NCI-H146 treated with DMSO at 0.1 percent for 48 hours (cell line): ENCODE measurements around the gene HARS2.
A peak's percentile ranks its signal among the peaks of the same experiment; 100 is the strongest.
"Not testable (repeated sequence)": the region's sequence is repeated elsewhere in the genome, so short reads cannot be mapped to it uniquely, and the experiment has no call there.

Source experiments
- DNase-seq: peaks from one replicate; lab custom pipeline; 2025; ENCODE audit not compliant: unreplicated experiment; lab: John Stamatoyannopoulos, UW

HARS2 gene

GRCh38 chr5:140690941-140691924 is at the start of gene HARS2, which contains the start of gene HARS1:
HARS2 (plus strand) TSS chr5:140691455; CDS start chr5:140691649, 194 bp downstream.
HARS1 (minus strand) TSS chr5:140691370; CDS start chr5:140691304, 66 bp downstream.
- DNase-seq, result peak; percentile 72

- no peak for DNase-seq
Measured at GRCh38 chr5:140641716-140642115, 49.5 kb upstream of the HARS2 start.

GRCh38 chr5:140642718-140643117 is 48.5 kb upstream of the HARS2 start:
- no peak for DNase-seq

GRCh38 chr5:140647042-140647419 is 44.2 kb upstream of the HARS2 start:
- DNase-seq, result no peak

GRCh38 chr5:140658870-140659269 is 32.4 kb upstream of the HARS2 start:
- DNase-seq, result no peak

GRCh38 chr5:140660371-140660770 is 30.9 kb upstream of the HARS2 start:
- DNase-seq, result not testable (repeated sequence)

- no peak for DNase-seq
Measured at GRCh38 chr5:140664030-140664358, 27.3 kb upstream of the HARS2 start.

GRCh38 chr5:140664359-140665119 is 26.7 kb upstream of the HARS2 start, which contains the start of gene WDR55:
WDR55 (plus strand) TSS chr5:140664904; CDS start chr5:140664913, 9 bp downstream.
- DNase-seq, result peak; percentile 62

GRCh38 chr5:140671035-140671434 is 20.2 kb upstream of the HARS2 start:
- DNase-seq, result not testable (repeated sequence)

GRCh38 chr5:140671472-140672125 is 19.7 kb upstream of the HARS2 start:
- no peak for DNase-seq

- DNase-seq, result no peak
Measured at GRCh38 chr5:140672455-140673186, 18.6 kb upstream of the HARS2 start.

- DNase-seq, result no peak
Measured at GRCh38 chr5:140673187-140673976, 17.9 kb upstream of the HARS2 start, which contains the start of gene DND1. DND1 (minus strand) TSS chr5:140673576; CDS start chr5:140673542, 34 bp downstream.

GRCh38 chr5:140674211-140674610 is 17.0 kb upstream of the HARS2 start:
- no peak for DNase-seq

- no peak for DNase-seq
Measured at GRCh38 chr5:140674629-140675028, 16.6 kb upstream of the HARS2 start.

GRCh38 chr5:140677947-140678346 is 13.3 kb upstream of the HARS2 start:
- no peak for DNase-seq

GRCh38 chr5:140678993-140679392 is 12.3 kb upstream of the HARS2 start:
- no peak for DNase-seq

GRCh38 chr5:140690376-140690932 is 801 bp upstream of the HARS2 start:
- DNase-seq, result no peak

- DNase-seq, result no peak
Measured at GRCh38 chr5:140694276-140694675, 3.0 kb downstream of the HARS2 start.

GRCh38 chr5:140696891-140697492 is 5.7 kb downstream of the HARS2 start:
- no peak for DNase-seq
